ENCODE data around the gene TGFB2. TPM values are rescaled to one million over a fixed set of nuclear protein-coding genes. Genes with fewer than 3 reads are reported as not detected.

TGFB2 gene
- total and polyA plus RNA-seq, 7 donors: 0.23 to 11.8 (median 6.3) TPM

- Histone ChIP-seq H3K9me3 (no peaks in the 10 kb centered on the region), H3K4me1 (peaks cover 0 to 13% (median 8%) of the 10 kb centered on the region in 4 donors), H3K27me3 (no peaks in the 10 kb centered on the region), H3K36me3 (peaks cover 0 to 10% (median 0%) of the 10 kb centered on the region in 4 donors), H3K27ac (peak overlapping the region in 3 of 4 donors; percentile 59 to 63 (median 60)), H3K4me3 (no peak overlapping the region)
- 65 to 78% methylated on average over 9 of the region's 9 CpGs for WGBS, 2 donors
- peak; percentile 69 for DNase-seq
- intact Hi-C loops (cut with DNase I): loop anchor here (5.0 kb wide), 1 partner anchor 92 kb away; the partner anchor contains the start of gene TGFB2
- TF ChIP-seq EP300 (IDR thresholded peaks at IDR 0.05): no peak
- peak in 1 of 4 donors; percentile 32 for TF ChIP-seq POLR2AphosphoS5 (IDR thresholded peaks at IDR 0.05)
- TF ChIP-seq POLR2A (IDR thresholded peaks at IDR 0.05): no peak
- TF ChIP-seq, protein P1, sequence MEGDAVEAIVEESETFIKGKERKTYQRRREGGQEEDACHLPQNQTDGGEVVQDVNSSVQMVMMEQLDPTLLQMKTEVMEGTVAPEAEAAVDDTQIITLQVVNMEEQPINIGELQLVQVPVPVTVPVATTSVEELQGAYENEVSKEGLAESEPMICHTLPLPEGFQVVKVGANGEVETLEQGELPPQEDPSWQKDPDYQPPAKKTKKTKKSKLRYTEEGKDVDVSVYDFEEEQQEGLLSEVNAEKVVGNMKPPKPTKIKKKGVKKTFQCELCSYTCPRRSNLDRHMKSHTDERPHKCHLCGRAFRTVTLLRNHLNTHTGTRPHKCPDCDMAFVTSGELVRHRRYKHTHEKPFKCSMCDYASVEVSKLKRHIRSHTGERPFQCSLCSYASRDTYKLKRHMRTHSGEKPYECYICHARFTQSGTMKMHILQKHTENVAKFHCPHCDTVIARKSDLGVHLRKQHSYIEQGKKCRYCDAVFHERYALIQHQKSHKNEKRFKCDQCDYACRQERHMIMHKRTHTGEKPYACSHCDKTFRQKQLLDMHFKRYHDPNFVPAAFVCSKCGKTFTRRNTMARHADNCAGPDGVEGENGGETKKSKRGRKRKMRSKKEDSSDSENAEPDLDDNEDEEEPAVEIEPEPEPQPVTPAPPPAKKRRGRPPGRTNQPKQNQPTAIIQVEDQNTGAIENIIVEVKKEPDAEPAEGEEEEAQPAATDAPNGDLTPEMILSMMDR (IDR thresholded peaks at IDR 0.05): no peak
Observed at GRCh38 chr1:218439541-218440295, 94.6 kb downstream of the TGFB2 start.

DNA sequence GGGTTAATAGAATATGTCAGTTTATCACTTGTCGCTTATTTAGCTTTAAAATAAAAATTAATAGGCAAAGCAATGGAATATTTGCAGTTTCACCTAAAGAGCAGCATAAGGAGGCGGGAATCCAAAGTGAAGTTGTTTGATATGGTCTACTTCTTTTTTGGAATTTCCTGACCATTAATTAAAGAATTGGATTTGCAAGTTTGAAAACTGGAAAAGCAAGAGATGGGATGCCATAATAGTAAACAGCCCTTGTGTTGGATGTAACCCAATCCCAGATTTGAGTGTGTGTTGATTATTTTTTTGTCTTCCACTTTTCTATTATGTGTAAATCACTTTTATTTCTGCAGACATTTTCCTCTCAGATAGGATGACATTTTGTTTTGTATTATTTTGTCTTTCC, 98.1 kb downstream of the TGFB2 start:
- Histone ChIP-seq H3K36me3 (no peaks in the 10 kb centered on the region), H3K4me3 (no peak overlapping the region), H3K4me1 (peaks cover 0 to 13% (median 8%) of the 10 kb centered on the region in 4 donors), H3K27me3 (no peaks in the 10 kb centered on the region), H3K9me3 (no peaks in the 10 kb centered on the region), H3K27ac (no peak overlapping the region)
- intact Hi-C loops (cut with DNase I): loop anchor here (5.0 kb wide), 1 partner anchor 96 kb away; the partner anchor contains the start of gene TGFB2
- DNase-seq: no peak
- TF ChIP-seq POLR2AphosphoS5 (IDR thresholded peaks at IDR 0.05): no peak
- TF ChIP-seq, protein P1 (IDR thresholded peaks at IDR 0.05): no peak
- WGBS, 2 donors: 90 to 93% methylated on average over 2 of the region's 2 CpGs

- H3K9me3 ChIP-seq: no peaks in the 10 kb centered on the region
- DNase-seq: no peak
- TF ChIP-seq POLR2AphosphoS5 (IDR thresholded peaks at IDR 0.05) (no peak), POLR2A (IDR thresholded peaks at IDR 0.05) (no peak), EP300 (IDR thresholded peaks at IDR 0.05) (no peak)
- TF ChIP-seq, protein P1 (IDR thresholded peaks at IDR 0.05): no peak
- WGBS, 2 donors: 54 to 79% methylated on average over 5 of the region's 5 CpGs
- H3K27ac ChIP-seq: no peak overlapping the region
- H3K4me3 ChIP-seq: no peak overlapping the region
- no peaks in the 10 kb centered on the region for H3K36me3 ChIP-seq
- intact Hi-C loops (cut with DNase I): loop anchor here (5.0 kb wide), 1 partner anchor 97 kb away; the partner anchor contains the start of gene TGFB2
- H3K27me3 ChIP-seq: no peaks in the 10 kb centered on the region
- H3K4me1 ChIP-seq: peaks cover 0 to 11% (median 6%) of the 10 kb centered on the region in 4 donors
Observed at GRCh38 chr1:218444173-218444572, 99.0 kb downstream of the TGFB2 start.

DNA sequence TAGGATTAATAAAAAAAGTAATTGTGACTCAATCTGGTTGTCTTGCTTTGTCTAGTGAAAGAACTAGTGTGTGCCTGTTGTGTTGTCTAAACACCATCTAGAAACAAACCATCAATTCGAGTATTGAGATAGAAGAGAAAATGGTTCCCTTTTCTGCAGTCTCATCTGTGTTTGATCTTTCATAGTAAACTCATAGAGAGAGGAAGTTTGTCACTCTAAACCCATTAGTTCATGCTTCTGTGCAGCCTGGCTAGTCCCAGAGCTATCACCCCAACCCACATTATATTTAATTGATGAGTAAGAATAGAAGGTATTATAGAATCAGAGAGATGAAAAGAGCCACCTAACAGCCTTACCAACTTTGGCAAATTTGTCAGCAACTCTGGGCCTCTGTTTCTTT, 99.5 kb downstream of the TGFB2 start:
- no peak for DNase-seq
- H3K27ac ChIP-seq: no peak overlapping the region
- TF ChIP-seq EP300 (IDR thresholded peaks at IDR 0.05) (no peak), POLR2A (IDR thresholded peaks at IDR 0.05) (no peak), POLR2AphosphoS5 (IDR thresholded peaks at IDR 0.05) (no peak)
- TF ChIP-seq, protein P1 (IDR thresholded peaks at IDR 0.05): no peak

More for the DNA sequence above, 99.5 kb downstream of the TGFB2 start:
- Histone ChIP-seq H3K4me3 (no peak overlapping the region), H3K9me3 (no peaks in the 10 kb centered on the region), H3K27me3 (no peaks in the 10 kb centered on the region), H3K36me3 (no peaks in the 10 kb centered on the region), H3K4me1 (peaks cover 0 to 7% (median 3%) of the 10 kb centered on the region in 4 donors)
- intact Hi-C loops (cut with DNase I): loop anchor here (5.0 kb wide), 1 partner anchor 97 kb away; the partner anchor contains the start of gene TGFB2
- WGBS, 2 donors: 48 to 71% methylated on average over 1 of the region's 1 CpG

Data from sigmoid colon (tissue), 7 donors.